Sigmoid colon (tissue), 4 donors: ENCODE results near the gene ALKBH5.

ENCODE experiments used
- EP300 ChIP-seq, 4 donors: sonication (generic); formaldehyde crosslinking; IDR thresholded peaks; one replicate each; pipeline ENCODE4 v1.6.1; 2017; ENCODE audit warnings: antibody characterized with exemption in 4 of 4
- POLR2A ChIP-seq, 2 donors: fragments of 450-650 bp; IDR thresholded peaks; one replicate each; pipeline ENCODE4 v1.6.1; 2016; ENCODE audit warnings: antibody characterized with exemption in 2 of 2, mild to moderate bottlenecking in 2 of 2, moderate library complexity in 2 of 2
- POLR2AphosphoS5 ChIP-seq, 4 donors: sonication (generic); formaldehyde crosslinking; IDR thresholded peaks; one replicate each; pipeline ENCODE4 v1.6.1; 2017; ENCODE audit warnings: antibody characterized with exemption in 4 of 4
- TF ChIP-seq, protein P1 (sequence below), 4 experiments: fragments of 450-650 bp in 3 of 4; fragments of 200-600 bp in 1 of 4; IDR thresholded peaks; one replicate each; pipeline ENCODE4 v1.5.1; 2016 to 2019; ENCODE audit warnings: antibody characterized with exemption in 4 of 4, mild to moderate bottlenecking in 3 of 4, moderate library complexity in 2 of 4

DNA sequence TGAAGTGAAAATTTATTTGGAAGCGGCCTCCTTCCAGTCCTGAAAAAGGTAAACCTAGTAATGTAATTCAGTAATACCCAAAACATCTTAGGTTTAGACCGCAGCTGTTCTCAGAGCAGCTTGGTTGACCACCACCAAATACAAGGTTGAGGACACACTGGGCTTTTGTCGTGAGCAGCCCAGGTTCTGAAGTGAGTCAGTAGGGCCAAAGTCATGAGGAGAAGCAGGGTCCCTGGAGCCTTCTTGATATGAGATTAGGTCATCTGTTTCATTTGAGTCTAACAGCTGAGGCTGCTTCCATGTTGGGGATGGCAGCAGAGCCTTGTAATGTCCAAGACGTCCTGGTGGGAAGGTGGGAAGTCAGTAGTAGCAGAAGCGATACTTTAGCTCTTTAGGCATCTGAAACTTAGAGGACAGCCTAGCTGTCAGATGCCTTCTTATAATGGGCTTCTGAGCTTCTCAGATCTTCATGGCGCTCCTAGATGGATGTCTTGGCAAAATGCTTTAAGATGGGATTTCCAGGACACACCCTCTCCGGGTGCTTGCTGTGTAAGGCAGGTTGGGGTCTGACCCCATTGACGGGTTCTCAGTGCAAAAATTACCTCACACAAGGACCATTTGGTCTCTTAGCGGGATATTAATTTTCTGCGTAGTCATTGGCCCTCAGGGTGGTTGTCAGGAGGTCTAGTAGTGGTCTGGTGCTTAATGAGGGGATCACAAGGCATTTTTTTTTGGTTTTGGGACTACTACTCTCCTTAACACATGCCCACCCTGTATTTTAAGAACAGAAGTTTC, 2.4 kb downstream of the ALKBH5 start:
- TF ChIP-seq, protein P1, sequence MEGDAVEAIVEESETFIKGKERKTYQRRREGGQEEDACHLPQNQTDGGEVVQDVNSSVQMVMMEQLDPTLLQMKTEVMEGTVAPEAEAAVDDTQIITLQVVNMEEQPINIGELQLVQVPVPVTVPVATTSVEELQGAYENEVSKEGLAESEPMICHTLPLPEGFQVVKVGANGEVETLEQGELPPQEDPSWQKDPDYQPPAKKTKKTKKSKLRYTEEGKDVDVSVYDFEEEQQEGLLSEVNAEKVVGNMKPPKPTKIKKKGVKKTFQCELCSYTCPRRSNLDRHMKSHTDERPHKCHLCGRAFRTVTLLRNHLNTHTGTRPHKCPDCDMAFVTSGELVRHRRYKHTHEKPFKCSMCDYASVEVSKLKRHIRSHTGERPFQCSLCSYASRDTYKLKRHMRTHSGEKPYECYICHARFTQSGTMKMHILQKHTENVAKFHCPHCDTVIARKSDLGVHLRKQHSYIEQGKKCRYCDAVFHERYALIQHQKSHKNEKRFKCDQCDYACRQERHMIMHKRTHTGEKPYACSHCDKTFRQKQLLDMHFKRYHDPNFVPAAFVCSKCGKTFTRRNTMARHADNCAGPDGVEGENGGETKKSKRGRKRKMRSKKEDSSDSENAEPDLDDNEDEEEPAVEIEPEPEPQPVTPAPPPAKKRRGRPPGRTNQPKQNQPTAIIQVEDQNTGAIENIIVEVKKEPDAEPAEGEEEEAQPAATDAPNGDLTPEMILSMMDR (IDR thresholded peaks at IDR 0.05), result no peak
- TF ChIP-seq POLR2A (IDR thresholded peaks at IDR 0.05), result no peak
- no peak for TF ChIP-seq POLR2AphosphoS5 (IDR thresholded peaks at IDR 0.05)
- TF ChIP-seq EP300 (IDR thresholded peaks at IDR 0.05), result no peak
